GM18505 (cell line): Measurements from ENCODE around the gene SSTR4.

Experiments used
- ATAC-seq: cut with Tn5 transposase; IDR thresholded peaks from one replicate; pipeline ENCODE4 v1.9.1; 2021; ENCODE audit not compliant: unreplicated experiment
- POLR2A ChIP-seq: IDR thresholded peaks from 4 replicates; pipeline ENCODE4 v1.6.1; 2011; ENCODE audit warnings: borderline replicate concordance; ENCODE audit not compliant: insufficient read depth, insufficient read length; ENCODE audit errors: extremely low read depth

The SSTR4 gene

GRCh38 chr20:23058240-23058639 is 23.1 kb downstream of the SSTR4 start:
- ATAC-seq: no peak
- TF ChIP-seq POLR2A: no peak

- no peak for TF ChIP-seq POLR2A
- ATAC-seq: no peak
Measured at GRCh38 chr20:23059001-23059400, 23.9 kb downstream of the SSTR4 start.

GRCh38 chr20:23059846-23060245 is 24.7 kb downstream of the SSTR4 start:
- ATAC-seq: no peak
- no peak for TF ChIP-seq POLR2A

DNA sequence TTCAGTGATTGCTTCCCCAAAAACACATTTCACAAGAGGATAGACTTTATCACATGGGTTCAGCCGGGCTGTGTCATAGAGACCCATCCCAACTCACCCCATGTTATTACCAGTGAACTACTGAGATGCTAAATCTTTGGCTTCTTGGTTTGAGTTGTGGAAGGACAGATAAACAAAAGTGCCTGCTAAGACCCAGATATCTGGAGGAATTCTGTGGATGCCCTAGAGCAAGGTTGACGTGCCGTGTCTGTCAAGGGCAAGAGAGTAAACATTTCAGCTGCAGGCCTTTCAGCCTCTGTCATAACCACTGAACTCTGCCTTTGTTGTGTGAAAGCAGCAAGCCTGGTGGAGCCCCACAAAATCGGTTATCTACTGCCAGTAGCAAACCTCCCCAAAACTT is 25.5 kb downstream of the SSTR4 start:
- TF ChIP-seq POLR2A: no peak
- no peak for ATAC-seq

DNA sequence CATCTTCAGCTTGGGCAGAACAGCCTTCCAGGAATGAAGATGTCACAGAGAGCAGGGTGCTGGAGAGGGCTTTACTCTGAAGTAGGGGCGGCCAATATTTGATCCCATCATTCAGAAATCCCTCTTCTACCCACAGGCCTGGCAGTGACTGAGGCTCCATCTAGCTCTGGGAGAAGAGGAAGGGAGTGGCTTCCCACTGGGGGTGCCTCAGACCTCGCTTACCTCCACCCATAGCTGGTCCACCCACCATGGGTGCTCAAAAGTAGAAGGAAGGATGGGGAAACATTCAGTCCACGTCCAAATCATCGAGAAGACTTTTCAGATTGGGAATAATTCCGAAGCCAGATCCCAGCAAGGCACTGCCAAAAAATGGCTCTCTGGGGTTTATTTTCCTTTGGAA is 26.1 kb downstream of the SSTR4 start:
- TF ChIP-seq POLR2A: no peak
- ATAC-seq: no peak

DNA sequence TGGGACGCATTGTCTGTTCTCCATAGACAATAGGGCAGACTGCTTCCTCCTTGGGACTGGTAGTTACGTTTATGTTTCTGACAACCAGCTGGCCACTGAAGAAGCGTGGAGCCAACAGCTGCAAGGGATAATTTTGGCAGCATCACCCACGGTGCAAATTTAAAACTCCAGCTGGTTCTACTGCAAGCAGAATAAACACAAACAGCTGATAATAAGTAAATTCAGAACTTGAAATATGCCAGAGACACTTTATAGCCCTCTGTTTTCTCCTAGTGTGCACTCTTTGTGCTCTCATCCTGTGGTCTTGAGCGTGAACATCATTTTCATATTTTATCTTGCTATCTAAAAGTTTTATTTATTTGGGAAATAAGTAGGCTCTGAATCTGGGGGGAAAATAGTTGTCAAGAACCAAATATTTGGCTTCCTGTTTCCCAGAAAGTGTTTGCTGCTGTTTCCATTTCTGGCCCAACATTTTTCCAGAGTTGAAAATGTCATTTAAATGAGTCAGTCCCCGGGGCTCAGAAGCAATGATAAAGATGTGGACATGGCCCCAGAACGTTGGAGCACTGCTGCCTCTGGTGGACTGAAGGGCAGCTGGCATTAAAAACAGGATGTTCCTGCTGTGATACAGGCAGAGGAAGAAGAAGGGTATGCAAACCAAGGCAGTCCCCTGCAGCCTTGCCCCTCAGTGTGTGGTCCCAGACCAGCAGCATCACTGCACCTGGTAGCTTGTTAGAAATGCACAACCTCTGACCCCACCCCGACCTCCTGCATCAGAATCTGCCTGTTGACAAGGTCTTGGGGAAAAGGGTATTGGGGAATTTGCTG is 26.8 kb downstream of the SSTR4 start:
- ATAC-seq: no peak
- no peak for TF ChIP-seq POLR2A

DNA sequence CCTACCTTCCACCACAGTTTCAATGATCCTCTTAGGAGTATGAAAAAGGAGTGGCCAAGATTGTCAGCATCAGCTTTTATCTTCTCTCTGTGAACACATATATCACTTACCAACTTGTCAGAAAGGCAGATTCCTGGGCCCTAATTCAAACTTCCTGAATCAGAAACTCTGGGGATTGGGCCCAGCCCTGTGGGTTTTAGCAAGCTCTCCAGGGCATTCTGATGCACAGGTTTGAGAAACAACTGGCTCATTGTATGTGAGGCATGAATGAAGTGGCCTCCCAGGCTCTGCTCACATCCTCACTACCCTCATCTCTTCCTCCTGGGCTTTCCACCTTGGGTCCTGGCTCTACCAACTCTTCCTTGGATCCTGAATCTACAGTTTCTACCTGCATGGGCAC is 27.5 kb downstream of the SSTR4 start:
- TF ChIP-seq POLR2A: no peak
- no peak for ATAC-seq

GRCh38 chr20:23063168-23063567 is 28.1 kb downstream of the SSTR4 start:
- no peak for ATAC-seq

GRCh38 chr20:23063581-23063980 is 28.5 kb downstream of the SSTR4 start:
- no peak for ATAC-seq
- no peak for TF ChIP-seq POLR2A

More at GRCh38 chr20:23063168-23063567, 28.1 kb downstream of the SSTR4 start:
- TF ChIP-seq POLR2A: no peak

GRCh38 chr20:23065266-23066201 is 30.4 kb downstream of the SSTR4 start:
- ATAC-seq: no peak
- TF ChIP-seq POLR2A: no peak

- ATAC-seq: no peak
- no peak for TF ChIP-seq POLR2A
Measured at GRCh38 chr20:23066772-23067171, 31.7 kb downstream of the SSTR4 start.

GRCh38 chr20:23068283-23068682 is 33.2 kb downstream of the SSTR4 start:
- TF ChIP-seq POLR2A: no peak
- ATAC-seq: no peak

- no peak for TF ChIP-seq POLR2A
- no peak for ATAC-seq
Measured at GRCh38 chr20:23069108-23069507, 34.0 kb downstream of the SSTR4 start.

GRCh38 chr20:23071398-23071797 is 36.3 kb downstream of the SSTR4 start:
- ATAC-seq: no peak

GRCh38 chr20:23071996-23072395 is 36.9 kb downstream of the SSTR4 start:
- no peak for ATAC-seq

More at GRCh38 chr20:23071398-23071797, 36.3 kb downstream of the SSTR4 start:
- no peak for TF ChIP-seq POLR2A

More at GRCh38 chr20:23071996-23072395, 36.9 kb downstream of the SSTR4 start:
- no peak for TF ChIP-seq POLR2A
